Bronchial epithelial cell (primary cell): Measurements from ENCODE around the gene GRM2. TPM values are rescaled to one million over a fixed set of nuclear protein-coding genes. Genes with fewer than 3 reads are reported as not detected.

Source experiments
- DNase-seq: peaks from one replicate; pipeline ENCODE4 v3.0.0-alpha.2; 2010; ENCODE audit warnings: low read depth
- FAIRE-seq: peaks from 2 replicates; lab custom pipeline; 2011; peaks lifted over from hg19 to GRCh38; lab: Jason Lieb, UNC
- H3K27me3 ChIP-seq: 2 replicates; pipeline ENCODE4 v1.5.1; 2011; ENCODE audit warnings: low read length; ENCODE audit not compliant: control insufficient read depth, insufficient read depth
- H3K36me3 ChIP-seq: 2 replicates; pipeline ENCODE4 v1.5.1; 2011; ENCODE audit warnings: low read length; ENCODE audit not compliant: control insufficient read depth, insufficient read depth
- H3K4me3 ChIP-seq: 2 replicates; pipeline ENCODE4 v1.5.1; 2011; ENCODE audit warnings: mild to moderate bottlenecking, low read depth, low read length, control low read depth
- CTCF ChIP-seq: IDR thresholded peaks from 2 replicates; pipeline ENCODE4 v1.5.1; 2011; ENCODE audit warnings: mild to moderate bottlenecking, moderate library complexity, low read length, control low read depth, inconsistent platforms; ENCODE audit not compliant: insufficient read depth, severe bottlenecking
- total RNA-seq: library from RNA; depleted of rRNA; stranded (reverse); fragments of >200 nt; gene quantifications from 2 replicates; pipeline ENCODE4 v1.2.1, GENCODE V29; 2014

Gene GRM2
- total RNA-seq, 1 donor from 2014 or later, result under 0.01 TPM

- FAIRE-seq (no peak), DNase-seq (no peak)
- no peaks in the 10 kb centered on the region for H3K27me3 ChIP-seq
- TF ChIP-seq CTCF, result no peak
- H3K36me3 ChIP-seq, result no peaks in the 10 kb centered on the region
- no peak overlapping the region for H3K4me3 ChIP-seq
Measured at GRCh38 chr3:51721062-51721745, 14.3 kb downstream of the GRM2 start.

- no peaks in the 10 kb centered on the region for H3K36me3 ChIP-seq
- no peak overlapping the region for H3K4me3 ChIP-seq
- FAIRE-seq, result no peak
- DNase-seq, result no peak
- no peaks in the 10 kb centered on the region for H3K27me3 ChIP-seq
- TF ChIP-seq CTCF, result no peak
Measured at GRCh38 chr3:51722362-51722761, 15.5 kb downstream of the GRM2 start.

GRCh38 chr3:51727500-51727899 is 20.6 kb downstream of the GRM2 start:
- FAIRE-seq, result no peak
- H3K36me3 ChIP-seq, result no peaks in the 10 kb centered on the region
- no peak overlapping the region for H3K4me3 ChIP-seq
- TF ChIP-seq CTCF, result no peak
- no peak for DNase-seq
- no peaks in the 10 kb centered on the region for H3K27me3 ChIP-seq

- Histone ChIP-seq H3K4me3 (no peak overlapping the region), H3K27me3 (no peaks in the 10 kb centered on the region), H3K36me3 (no peaks in the 10 kb centered on the region)
- TF ChIP-seq CTCF, result no peak
- FAIRE-seq (no peak), DNase-seq (peak; percentile 79)
Measured at GRCh38 chr3:51729042-51729633, 22.3 kb downstream of the GRM2 start.

- no peak for TF ChIP-seq CTCF
- DNase-seq (no peak), FAIRE-seq (no peak)
- no peak overlapping the region for H3K4me3 ChIP-seq
- H3K36me3 ChIP-seq, result no peaks in the 10 kb centered on the region
- no peaks in the 10 kb centered on the region for H3K27me3 ChIP-seq
Measured at GRCh38 chr3:51733859-51734571, 27.1 kb downstream of the GRM2 start.
